GM21447 (cell line): ENCODE data around the gene CARD10.
A peak's percentile ranks its signal among the peaks of the same experiment; 100 is the strongest.
"Not testable (repeated sequence)": the region's sequence is repeated elsewhere in the genome, so short reads cannot be mapped to it uniquely, and the experiment has no call there.

ENCODE experiments used
- ATAC-seq: cut with Tn5 transposase; IDR thresholded peaks from one replicate; pipeline ENCODE4 v1.9.1; 2021; ENCODE audit not compliant: unreplicated experiment

Gene CARD10

GRCh38 chr22:37471727-37472417 lies 47.3 kb downstream of the CARD10 start:
- no peak for ATAC-seq

GRCh38 chr22:37470087-37470445 lies 49.1 kb downstream of the CARD10 start:
- ATAC-seq = no peak

DNA sequence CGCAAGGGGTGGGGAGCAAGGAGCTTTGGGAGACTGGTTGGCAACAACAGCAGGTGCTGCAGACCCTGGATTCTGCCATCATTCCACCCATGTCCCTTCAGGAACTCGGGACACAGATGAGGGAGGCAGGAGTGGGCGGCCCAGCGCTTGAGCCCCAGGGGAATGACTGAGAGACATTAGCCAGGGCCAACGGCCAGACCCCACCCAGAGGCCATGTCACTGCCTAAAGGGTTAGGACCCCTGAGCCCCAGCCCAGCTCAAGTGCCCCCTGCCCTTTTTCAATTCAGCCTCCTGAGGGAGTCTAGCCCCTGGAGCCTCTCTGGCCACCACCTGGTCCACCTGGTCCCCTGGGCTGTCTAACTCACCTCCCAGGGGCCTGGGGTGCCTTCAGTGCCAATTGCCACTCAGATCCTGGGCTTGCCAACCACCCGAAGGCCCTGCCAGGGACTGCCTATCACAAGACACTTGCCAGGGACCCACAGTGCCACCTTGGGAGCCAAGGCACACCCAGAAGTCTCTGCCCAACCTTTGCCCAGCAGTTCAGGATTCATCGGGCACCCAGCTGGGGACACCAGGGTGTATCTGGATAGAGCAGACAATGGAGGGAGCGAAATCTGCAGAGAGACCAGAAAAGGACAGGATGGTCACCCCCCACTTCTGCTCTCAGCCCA lies 49.7 kb downstream of the CARD10 start:
- ATAC-seq = no peak

DNA sequence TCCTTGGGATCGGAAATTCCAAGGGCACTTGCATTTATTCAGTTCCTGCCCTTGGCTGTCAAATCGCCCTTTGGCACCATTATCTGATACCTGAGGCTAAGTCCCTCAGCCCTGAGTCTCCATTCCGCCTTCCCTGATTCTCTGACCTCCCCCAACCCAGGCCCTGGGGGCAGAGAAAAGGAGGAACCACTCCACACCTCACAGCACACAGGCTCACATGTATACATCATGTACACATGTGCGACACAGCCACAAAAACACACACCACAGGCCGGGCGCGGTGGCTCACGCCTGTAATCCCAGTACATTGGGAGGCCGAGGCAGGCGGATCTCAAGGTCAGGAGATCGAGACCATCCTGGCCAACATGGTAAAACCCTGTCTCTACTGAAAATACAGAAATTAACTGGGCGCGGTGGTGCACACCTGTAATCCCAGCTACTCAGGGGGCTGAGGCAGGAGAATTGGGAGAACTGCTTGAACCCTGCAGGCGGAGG lies 51.0 kb downstream of the CARD10 start:
- not testable (repeated sequence) for ATAC-seq

DNA sequence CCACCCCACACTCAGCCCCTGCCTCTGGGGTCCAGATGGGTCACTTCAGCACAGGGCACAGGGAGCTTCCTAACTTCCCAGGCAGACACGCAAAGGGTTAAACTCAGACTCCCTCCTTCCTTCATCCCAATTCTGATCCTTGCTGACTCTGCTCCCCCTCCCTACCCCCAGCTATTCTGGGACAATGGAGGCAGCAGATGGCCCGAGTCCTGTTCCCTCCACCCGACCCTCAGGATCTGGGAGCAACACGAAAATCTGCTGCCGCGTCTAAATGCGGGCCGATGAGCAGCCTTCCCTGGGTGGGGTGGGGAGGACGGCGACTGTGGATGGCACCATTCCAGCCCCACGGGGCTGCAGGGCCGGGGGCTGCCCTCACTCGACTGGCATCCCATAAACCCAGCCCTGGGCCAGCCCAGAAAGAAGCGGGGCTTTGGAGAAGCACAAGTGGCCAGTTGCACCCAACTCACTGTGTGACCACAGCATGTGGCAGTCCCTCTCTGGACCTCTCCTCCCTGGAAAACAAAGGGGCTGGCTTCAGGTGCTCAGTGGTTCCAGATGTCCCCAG lies 51.7 kb downstream of the CARD10 start:
- no peak for ATAC-seq

GRCh38 chr22:37464181-37464580 lies 55.0 kb downstream of the CARD10 start:
- peak; percentile 74 for ATAC-seq

DNA sequence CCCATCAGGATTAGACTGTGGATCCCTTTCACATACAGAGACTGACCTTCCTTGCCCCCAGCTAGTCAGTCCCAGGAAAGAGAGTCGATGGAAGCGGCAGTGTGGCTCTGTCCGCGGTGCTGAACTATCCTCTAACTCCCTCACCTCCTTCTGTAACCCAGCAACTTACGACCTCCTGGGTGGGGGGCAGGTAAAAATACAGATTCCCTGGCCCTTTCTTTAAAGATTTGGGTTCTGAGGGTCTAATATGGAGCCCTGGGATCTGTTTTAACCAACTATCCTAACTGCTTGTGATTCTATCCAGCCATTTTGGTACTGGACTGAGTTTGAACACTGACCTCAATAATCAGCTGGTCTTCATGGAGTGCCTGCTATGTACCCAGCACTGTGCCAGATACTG lies 56.2 kb downstream of the CARD10 start:
- ATAC-seq = no peak

DNA sequence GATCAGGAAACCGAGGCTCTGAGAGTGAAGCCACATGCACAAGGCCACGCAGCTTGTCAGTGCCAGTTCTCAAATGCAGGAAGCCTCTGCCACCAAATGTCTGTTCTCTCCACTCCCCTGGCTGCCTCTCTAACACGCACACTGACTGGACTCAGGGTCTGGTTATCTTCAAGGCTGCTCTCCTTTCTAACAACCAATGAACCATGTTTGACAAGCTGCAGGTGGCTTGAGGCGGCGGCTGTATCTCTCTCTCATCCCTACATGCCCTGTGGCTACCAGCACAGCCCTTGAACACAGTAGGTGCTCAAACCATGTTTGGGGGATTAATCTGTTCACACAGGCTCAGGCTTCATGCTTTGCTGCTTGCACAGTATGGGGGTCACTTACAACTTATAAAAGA lies 56.8 kb downstream of the CARD10 start:
- ATAC-seq = no peak

DNA sequence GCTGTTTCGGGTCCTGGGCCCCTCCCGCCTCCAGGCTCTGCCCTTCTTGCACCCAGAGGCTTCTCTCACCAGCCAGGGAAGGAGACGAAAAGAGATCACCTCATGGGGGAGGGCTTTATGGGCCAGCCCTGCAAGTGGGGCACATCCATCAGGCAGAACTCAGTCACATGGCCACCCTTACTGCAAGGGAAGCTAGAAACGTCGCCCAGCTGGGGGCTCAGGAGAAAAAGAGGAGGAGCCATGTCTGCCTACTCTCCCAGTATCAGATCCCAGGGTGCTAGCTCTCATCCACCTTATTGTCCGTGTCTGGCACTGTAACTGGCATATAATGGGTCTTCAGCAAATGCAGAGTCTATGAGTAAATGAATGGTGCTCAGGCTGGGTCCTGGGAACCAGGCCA lies 57.3 kb downstream of the CARD10 start:
- ATAC-seq = no peak

- no peak for ATAC-seq
Observed at GRCh38 chr22:37460684-37461083, 58.5 kb downstream of the CARD10 start.

DNA sequence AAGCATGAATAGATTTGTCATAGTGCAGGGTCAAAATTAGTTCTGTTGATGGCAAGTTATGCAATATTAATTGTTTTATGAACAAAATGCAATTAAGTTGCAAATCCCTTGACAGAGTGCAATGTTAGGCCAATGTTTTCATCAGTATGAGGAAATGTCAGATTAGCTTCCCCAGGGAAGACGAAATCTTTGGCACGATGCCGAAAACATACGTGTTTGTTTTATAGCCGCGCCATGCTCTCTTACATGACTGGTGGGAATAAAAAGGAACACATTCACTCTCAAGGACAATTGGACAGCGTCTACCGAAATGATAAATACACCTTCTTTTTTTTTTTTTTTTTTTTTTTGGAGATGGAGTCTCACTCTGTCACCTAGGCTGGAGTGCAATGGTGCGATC lies 60.0 kb downstream of the CARD10 start:
- no peak for ATAC-seq

GRCh38 chr22:37457093-37457893 lies 61.9 kb downstream of the CARD10 start:
- ATAC-seq = no peak

GRCh38 chr22:37456346-37456745 lies 62.9 kb downstream of the CARD10 start:
- ATAC-seq = no peak

DNA sequence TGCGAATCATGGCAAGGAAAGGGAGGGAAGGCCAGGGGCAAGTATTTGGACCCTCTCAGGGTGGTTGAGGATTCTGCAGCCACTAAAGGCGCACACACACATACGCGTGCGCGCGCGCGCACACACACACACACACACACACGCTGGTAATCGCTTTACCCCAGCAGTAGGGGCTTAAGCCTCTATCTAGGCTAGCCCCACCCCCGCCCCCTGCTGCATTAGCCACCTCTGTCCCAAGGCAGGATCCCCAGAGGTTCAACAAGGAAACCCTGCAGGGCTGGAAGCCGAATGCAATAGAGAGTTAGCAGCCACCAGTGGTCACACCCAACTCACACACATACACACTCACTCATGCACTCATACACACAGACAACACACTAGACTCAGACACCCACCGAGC lies 63.3 kb downstream of the CARD10 start:
- ATAC-seq = no peak

DNA sequence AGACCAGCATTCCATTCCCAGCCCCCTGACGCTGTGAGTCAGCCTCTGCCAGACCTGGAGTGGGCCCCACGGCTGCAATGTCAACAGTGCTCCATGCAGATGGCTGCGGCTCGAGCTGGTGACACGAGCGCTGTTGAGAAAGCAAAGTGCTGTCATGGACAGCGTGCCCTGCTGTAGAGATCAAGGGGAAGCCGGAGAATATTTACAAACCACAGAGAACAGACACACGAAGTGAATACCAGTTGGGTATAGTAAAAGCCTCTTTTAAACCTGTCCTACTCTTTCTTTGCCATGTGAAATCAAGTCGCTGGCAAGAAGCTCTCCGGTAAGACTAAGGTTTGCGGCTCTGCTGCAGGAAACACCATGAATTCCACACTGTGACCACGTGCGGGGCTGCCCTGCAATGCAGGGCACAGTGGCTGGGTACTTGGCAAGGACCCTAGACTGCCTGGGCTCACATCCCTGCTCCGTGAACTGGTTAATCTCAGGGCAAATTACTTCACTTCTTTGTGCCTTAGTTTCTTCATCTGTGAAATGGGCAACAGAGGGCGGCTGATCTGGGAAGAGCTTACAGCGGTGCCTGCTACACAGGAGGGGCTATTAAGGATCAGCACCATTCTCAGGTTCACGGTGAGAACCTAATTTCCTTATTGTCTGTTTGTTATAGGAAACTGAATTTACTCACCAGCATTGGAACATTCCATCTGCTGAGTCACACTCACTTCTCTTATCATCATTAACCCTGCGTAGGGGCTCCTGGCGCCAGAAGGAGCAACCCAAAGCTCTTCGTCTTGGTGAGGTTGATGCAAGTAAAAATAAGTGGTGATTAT lies 64.1 kb downstream of the CARD10 start:
- no peak for ATAC-seq

DNA sequence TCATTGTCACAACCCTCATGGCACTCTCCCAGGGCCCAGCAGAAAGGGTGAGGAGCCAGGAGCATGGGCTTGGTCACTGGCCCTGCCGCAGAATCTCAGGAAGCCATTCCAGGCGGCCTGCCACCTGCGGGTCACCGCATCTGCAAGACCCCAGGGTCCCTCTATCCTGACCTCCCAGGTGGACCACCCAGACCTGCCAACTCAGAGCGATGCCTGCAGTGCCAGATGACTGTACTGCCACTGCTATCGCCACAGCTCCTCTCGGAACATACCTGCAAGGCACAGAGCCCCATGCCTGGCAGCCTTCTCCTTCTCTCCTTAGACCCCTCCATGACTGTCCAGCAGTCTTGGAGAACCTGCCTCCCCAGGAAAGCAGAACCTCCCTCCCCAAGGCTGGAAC lies 65.5 kb downstream of the CARD10 start:
- no peak for ATAC-seq

DNA sequence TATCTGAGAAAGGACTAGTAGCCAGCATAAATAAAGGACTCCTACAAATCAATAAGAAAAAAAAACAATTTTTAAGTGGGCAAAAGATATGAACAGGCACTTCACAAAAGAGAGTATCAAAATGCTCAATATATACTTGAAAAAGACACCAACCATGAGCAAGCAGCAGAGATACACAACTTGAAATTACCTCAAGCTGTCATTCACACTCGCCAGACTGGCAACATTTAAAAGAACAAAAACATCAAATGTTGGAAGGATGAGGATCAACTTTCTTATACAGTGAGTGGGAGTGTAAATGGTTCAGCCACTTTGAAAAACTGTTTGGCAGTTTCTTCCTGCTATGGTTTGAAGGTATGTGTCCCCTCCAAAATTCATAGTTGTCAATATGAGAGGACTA lies 68.0 kb downstream of the CARD10 start:
- no peak for ATAC-seq

DNA sequence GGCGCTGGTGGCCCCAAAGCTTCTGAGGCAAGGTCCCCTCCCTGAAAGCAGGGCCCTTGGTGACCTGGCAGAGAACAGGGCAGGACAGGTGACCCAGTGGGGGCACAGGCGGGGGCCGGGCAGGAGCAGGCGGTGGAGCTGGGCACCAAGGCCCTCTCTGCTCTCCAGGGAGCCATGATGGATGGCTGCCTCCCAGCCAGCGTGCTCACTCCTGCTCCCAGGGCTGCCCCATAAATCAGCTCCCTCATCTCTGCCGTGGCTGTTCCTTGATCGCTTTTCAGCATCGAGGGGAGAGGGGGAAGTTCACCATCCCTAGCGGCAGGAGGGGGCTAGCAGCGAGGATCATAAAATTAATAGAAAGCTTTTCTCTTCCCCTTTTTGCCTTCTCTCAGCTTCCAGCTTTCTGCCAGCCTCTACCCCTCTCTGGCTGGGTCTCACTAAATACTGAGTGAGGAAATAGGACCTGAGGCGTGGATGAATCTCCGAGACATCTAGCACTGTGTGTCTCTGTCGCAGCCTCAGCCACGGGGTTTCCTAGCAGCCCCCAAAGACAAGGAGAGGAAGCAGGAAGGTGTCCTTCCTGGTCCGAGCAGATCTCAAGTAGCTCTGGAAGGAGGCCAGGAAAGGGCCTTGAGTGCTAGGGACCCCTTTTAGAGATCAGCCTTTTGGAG lies 69.7 kb downstream of the CARD10 start:
- ATAC-seq = no peak

DNA sequence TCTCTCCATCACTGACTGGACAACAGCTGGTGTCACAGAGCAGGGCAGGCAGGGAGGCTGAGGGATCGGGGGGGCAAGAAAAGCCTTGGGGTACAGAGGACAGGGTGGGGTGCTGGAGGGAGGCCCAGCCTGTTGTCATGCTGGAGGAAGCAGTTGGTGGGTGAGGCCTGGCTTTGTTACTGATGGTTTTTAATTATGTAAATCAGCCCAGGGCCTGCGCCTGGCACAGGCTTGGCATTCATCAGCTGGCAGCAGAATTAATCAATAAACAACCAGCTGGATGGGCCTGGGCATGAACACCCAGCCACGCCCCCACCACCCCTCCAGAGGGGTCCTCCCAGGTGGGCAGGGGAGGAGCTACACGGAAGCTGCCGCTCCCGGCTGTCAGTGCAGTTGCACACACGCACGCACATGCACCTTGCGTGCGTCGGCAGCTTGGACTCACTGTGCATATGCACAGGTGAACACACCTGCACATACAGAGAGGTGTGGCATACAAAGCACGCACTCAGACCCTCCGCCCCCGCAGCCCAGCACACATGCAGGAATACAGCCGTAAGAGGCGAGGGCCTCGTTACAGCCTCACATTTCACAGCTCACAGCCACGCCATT lies 70.6 kb downstream of the CARD10 start:
- ATAC-seq = no peak

- ATAC-seq = no peak
Observed at GRCh38 chr22:37445501-37445900, 73.7 kb downstream of the CARD10 start.
